GM21717 (cell line): ENCODE measurements around the gene FKBP1A.

Experiments
- ATAC-seq: cut with Tn5 transposase; IDR thresholded peaks from one replicate; pipeline ENCODE4 v1.9.1; 2021; ENCODE audit warnings: mild to moderate bottlenecking, moderate library complexity; ENCODE audit not compliant: unreplicated experiment

FKBP1A gene

GRCh38 chr20:1392693-1393506 lies at the start of gene FKBP1A:
TSS of gene FKBP1A (minus strand) at chr20:1393054. CDS start at chr20:1392998, 56 bp downstream.
- peak; percentile 82 for ATAC-seq

DNA sequence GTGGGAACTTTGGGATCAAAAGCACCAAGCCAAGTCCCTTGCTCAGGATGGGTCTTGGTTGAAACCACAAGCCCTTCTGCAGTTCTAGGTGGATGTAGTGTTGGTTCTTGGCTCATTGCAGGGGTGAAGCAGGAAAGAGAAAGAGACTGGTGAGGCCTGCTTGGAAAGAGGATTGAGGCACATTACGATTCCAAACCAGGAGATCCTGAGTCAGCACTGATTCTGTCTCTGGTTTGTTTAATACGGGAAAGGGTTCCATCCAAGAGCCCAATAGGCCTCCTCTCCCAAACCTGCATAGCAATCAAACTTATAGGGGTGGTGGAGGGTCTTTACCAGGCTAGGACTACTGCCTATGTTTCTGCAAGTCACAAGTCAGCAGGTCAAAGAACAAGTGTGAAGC lies 49.5 kb upstream of the FKBP1A start:
- ATAC-seq, result no peak

- no peak for ATAC-seq
These were observed 48.3 kb upstream of the FKBP1A start for GRCh38 chr20:1441133-1441532.

- no peak for ATAC-seq
These were observed 47.2 kb upstream of the FKBP1A start for GRCh38 chr20:1440024-1440423.

DNA sequence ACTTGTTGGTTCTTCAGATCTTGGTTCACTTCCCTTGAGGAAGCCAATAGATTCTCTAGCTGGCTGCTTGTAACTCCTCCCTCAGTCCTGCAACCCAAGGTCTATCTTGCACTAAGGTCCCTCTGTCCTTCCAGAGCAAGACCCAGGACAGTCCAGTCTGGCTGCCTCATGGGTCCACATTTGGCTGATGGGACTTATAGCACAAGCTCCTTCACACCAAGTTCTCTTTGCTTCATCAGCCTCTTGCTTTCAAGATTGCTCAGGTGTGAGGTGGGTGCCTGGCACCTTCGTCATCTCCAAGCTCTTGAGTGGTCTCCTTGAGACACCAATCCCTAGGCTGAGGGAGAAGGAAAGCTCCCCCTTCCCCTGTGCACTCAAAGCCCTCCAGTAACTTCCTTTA lies 45.5 kb upstream of the FKBP1A start:
- ATAC-seq, result no peak

DNA sequence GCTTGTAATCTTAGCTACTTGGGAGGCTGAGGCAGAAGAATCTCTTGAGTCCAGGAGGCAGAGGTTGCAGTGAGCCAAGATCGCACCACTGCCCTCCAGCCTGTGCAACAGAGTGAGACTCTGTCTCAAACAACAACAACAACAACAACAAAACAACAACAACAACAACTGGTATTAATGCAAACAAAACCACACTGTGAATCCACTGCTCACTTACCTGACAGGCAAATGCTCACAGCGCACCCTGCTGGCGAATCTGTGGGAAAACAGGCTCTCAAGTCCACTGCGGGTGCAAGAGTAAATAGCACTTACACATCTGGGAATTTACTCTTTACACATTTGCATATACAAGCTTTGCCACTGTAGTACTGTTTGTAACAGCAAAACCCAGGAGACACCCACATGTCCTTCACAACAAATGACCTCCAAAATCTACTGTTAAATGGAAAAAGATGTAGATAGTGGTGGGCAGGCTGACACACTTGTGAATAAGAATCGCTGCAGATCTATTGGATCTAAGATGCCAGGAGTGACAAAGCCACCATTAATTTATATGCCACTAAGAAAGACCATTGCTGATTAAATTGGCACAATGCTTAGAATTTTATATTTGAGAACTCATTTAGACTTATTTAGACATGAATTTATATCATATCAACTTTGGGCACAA lies 44.5 kb upstream of the FKBP1A start:
- ATAC-seq, result no peak

- ATAC-seq, result no peak
These were observed 43.4 kb upstream of the FKBP1A start for GRCh38 chr20:1436263-1436662.

DNA sequence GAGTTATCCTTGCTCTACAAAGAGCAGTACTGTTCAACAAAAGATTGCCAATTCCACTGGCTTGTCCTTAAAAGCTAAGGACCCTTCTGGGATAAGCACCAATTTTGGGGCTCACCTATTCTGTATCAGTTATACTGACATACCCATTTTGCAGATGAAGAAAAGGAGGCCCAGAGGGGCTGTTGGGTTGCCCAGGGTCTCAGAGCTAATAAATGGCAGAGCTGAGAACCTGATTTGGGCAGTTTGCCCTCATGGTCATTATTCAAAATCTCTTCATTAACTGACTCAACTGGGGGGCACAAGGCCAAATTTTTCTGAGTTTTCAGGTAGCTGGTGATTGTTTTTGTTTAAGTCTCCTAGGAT lies 42.5 kb upstream of the FKBP1A start:
- ATAC-seq, result no peak

DNA sequence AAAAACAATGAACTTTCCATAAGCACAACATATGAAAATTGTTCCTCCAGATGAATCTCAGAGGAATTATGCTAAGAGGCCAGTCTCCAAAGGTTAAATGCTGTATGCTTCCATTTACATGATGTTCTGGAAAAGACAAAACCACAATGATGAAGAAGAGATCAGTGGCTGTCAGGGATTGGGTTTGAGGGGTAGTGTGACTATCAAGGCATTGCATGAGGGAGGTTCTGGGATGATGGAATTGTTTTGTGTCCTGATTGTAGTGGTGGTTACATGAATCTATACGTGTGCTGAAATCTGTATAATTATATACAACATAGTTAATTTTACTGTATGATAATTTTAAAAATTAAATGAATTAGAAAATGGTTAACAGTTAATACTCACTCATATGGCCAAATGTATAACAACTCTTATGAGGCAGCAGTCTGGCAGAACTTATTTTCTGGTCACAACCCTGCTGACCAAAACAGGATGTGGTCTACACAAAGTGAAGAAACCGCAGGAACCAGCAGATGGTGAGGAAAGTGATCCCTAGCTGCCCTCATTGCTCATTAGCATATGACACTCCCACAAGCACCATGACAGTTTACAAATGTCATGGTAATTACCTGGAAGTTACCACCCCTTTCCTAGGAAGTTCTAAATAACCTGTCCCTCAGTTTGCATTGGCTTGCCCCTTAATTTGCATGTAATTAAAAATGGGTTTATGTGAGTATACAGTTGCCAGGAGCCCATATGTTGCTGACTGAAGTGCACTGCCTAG lies 41.9 kb upstream of the FKBP1A start:
- peak; percentile 88 for ATAC-seq

DNA sequence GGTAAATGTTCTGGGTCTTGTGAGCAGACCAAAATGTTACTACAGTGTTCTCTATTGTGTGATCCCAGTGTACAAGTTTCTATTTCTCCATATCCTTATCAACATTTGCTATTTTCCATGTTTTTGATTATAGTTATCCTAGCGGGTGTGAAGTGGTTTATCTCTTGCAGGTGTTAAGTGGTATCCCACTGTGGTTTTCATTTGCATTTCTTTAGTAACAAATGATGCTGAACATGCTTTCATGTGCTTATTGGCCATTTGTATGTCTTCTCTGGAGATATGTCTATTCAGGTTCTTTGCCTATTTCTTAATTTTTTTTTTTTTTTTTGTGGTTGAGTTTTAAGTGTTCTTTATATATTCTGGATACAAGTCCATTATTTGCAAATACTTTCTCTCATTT lies 38.3 kb upstream of the FKBP1A start:
- no peak for ATAC-seq

- ATAC-seq, result no peak
These were observed 37.2 kb upstream of the FKBP1A start for GRCh38 chr20:1430004-1430451.

DNA sequence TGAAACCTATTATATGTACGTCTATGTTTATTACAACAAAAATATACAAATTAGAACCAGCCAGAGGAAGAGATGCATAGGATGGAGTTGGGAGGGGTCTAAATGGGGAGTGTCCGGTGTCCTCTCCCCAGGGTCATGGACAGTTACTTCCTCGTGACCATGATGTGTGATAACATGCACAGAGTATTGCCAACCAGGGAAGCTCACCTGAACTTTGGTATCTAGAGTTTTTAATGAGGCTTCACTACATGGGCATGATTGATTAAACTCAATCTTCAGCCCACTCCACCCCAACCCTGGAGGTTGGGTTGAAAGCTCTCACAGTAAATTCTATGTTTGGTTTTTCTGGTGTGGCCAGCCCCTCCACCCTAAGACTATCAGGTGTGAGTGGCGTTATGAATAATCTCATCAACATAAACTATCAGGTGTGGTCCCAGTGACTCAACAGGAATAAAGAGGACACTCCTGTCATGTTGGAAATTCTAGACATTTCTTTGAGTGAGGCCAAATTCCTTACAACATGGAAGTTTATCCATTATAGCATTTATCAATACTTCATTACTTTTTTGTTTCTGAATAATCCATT lies 36.4 kb upstream of the FKBP1A start:
- no peak for ATAC-seq

- ATAC-seq, result no peak
These were observed 34.7 kb upstream of the FKBP1A start for GRCh38 chr20:1427457-1428054.

- ATAC-seq, result no peak
These were observed 33.5 kb upstream of the FKBP1A start for GRCh38 chr20:1426231-1426849.

DNA sequence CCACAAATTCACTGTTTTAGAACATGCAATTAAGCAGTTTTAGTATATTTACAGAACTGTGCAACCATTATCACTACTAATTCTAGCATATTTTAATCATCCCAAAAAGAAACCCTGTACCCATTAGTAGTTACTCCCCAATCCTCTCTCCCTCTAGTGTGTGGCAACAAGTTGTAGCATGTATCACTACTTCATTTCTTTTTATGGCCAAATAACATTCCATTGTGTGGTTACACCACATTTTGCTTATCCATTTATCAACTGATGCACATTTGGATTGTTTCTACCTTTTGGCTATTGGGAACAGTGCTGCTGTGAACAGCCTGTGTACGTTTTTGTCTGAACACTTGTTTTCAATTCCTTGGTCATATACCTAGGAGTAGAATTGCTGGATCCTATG lies 31.5 kb upstream of the FKBP1A start:
- ATAC-seq, result no peak

GRCh38 chr20:1423625-1424106 lies 30.8 kb upstream of the FKBP1A start:
- no peak for ATAC-seq

GRCh38 chr20:1423206-1423605 lies 30.4 kb upstream of the FKBP1A start:
- no peak for ATAC-seq

DNA sequence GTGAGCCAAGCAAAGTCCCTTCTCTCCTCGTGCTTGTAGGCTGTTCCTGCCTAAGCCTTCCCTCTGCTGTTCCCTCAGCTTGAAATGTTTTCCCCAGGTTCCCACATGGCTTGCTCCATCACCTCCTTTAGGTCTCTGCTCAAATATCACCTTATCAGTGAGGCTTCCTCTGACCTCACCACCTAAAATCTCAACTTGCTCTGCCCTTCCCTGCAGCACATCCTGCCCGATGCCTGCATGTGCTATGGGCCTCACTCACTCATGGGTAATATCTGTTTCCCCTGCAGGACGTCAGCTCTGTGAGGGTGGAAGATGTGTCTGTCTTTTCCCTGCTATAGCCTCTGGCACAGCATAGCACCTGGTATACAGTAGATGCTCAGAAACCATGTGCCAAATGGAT lies 29.9 kb upstream of the FKBP1A start:
- ATAC-seq, result no peak

GRCh38 chr20:1420066-1420465 lies 27.2 kb upstream of the FKBP1A start:
- ATAC-seq, result no peak

DNA sequence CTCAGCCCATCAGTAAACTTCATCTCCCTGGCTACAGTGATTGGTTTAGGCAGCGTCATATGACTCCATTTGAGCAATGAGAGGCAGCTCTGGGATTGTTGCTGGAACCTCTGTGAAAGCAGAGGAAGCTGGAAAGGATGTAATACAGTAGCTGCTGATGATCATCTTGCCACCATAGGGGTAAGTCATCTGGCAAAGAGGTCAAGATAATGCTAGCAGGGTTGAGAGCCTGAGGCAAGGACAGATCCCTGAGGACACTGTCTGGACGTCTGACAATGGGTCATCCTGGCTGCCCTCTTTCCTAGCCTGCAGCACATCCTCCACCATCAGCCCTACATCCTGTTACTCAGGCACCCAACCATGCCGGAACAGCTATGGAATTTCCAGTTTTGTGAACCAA lies 25.5 kb upstream of the FKBP1A start:
- no peak for ATAC-seq
